Effector CD4-positive, alpha-beta T cell (primary cell): ENCODE results near the gene CORT. TPM values are rescaled to one million over a fixed set of nuclear protein-coding genes. Genes with fewer than 3 reads are reported as not detected.
A peak's percentile ranks its signal among the peaks of the same experiment; 100 is the strongest.
"Not testable (repeated sequence)": the region's sequence is repeated elsewhere in the genome, so short reads cannot be mapped to it uniquely, and the experiment has no call there.

Source experiments
- DNase-seq: peaks from one replicate; pipeline ENCODE4 v3.0.0-alpha.2; 2020
- total RNA-seq: gene quantifications from one replicate; lab custom pipeline; 2026; lab: John Stamatoyannopoulos, UW

Gene CORT, protein sequence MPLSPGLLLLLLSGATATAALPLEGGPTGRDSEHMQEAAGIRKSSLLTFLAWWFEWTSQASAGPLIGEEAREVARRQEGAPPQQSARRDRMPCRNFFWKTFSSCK
- total RNA-seq, result not detected

DNA sequence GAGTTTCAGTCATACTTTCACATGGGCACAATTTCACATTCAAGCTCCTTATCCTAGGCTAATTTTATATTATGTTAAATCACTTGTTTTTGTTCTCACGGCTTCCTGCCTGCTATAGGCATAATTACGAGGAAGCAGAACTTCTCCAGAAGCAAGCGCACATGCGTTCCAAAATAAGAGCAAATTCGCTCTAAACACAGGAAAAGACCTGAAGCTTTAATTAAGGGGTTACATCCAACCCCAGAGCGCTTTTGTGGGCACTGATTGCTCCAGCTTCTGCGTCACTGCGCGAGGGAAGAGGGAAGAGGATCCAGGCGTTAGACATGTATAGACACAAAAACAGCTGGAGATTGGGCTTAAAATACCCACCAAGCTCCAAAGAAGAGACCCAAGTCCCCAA lies at the start of gene CORT:
Gene CORT (plus strand): TSS at position 281 of the 400 bp plus-strand sequence. CDS start 193 bp downstream, outside the sequence.
- DNase-seq, result no peak

DNA sequence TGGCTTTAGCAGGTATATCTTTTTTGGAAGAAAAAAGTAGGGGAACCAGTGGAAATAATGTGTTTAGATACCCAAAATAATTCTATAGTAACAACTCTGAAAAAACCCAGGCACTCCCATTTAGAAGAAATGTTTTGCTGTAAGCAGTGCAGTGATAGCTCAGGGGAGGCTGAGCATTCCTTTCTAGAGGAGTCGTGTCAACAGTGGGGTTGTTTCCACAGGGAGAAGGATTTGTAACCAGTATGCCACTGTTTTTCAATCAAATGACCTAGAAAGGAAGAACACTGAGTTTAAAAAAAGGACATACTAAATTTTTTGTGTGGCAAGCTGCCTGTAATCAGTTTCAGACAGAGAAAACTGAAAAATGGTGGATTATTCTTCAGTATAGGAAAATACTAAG lies 48.5 kb upstream of the CORT start:
- no peak for DNase-seq

DNA sequence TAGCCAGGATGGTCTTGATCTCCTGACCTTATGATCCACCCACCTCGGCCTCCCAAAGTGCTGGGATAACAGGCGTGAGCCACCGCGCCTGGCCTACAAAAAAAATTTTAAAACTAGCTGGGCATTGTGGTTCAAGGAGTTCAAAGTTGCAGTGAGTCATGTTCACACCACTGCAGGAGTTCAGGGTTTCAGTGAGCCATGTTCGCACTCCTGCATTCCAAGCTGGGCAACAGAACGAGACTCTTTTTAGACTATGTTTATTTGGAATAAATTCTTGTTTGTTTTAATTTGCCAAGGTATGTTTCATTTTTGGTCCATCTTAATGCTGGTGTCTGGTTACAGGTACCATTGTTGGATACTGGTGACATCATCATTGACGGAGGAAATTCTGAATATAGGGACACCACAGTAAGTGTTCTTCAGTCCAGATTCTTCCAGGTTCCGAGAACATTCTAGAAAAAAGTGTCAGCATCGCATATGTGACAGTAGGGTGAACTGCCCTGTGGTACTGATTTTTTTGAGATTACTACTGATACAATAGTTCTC lies 47.0 kb upstream of the CORT start:
- DNase-seq, result no peak

DNA sequence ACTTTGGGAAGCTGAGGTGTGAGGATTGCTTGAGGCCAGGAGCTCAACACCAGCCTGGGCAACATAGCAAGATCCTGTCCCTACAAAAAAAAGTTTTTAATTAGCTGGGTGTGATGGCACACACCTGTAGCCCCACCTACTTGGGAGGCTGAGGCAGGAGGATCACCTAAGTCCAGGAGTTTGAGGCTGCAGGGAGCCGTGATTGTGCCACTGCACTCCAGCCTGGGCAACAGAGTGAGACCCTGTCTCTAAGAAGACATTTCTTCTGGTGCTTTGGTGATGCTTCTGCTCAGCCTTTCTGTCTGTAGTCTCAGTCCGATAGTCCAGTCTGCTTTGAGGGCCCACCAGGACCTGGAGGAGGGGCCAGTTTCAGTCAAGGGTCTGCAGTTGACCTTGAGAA lies 42.6 kb upstream of the CORT start:
- no peak for DNase-seq

DNA sequence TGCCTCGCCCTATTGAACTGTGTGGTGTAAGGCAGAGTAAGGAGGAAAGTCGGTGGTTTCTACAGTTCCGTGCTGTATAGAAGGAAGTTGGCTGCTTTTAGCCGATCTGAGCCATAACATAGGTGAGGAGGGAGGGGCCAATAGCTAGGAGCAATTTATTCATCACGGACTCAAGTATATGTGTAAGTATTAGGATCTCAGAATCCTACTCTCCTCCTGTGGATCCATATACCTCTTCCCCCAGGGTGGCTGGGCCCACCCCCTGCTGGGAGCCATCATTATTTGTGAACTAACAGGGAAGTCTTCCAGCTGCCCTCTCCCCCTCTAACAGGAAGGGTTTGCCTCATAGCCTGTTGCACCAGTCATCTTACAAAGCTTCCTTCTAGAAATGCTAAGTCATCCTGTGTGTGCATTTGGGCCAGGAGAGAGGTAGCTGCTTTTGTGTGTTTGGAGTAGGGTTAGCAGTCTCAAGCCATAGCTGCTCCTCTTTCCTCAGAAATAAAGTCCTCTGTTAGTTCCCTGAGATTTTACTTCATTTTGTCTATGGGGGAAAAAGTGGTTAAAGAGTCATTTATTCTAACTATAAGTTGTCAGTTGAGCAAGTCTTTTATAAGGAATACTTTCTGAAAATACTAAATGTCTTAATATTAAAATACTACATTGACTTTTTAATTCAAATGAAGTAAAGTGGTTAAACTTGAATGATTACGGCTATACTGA lies 34.5 kb upstream of the CORT start:
- no peak for DNase-seq

GRCh38 chr1:10415967-10416366 lies 33.9 kb upstream of the CORT start:
- not testable (repeated sequence) for DNase-seq

DNA sequence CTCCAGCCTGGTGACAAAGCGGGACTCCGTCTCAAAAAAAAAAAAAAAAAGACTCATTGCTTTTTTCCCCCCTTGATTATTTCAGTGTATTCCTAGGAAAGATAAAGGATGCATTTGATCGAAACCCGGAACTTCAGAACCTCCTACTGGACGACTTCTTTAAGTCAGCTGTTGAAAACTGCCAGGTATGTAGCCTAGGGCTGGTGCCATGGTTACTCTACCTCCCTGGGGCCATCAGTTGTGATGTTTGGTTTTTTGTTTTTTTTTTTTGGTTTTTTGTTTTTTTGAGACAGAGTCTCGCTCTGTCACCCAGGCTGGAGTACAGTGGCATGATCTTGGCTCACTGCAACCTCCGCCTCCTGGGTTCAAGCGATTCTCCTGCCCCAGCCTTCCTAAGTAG lies 31.1 kb upstream of the CORT start:
- DNase-seq, result not testable (repeated sequence)

- no peak for DNase-seq
Measured at GRCh38 chr1:10419351-10419750, 30.5 kb upstream of the CORT start.

- no peak for DNase-seq
Measured at GRCh38 chr1:10421637-10422036, 28.2 kb upstream of the CORT start.

- no peak for DNase-seq
Measured at GRCh38 chr1:10424034-10424433, 25.8 kb upstream of the CORT start.

GRCh38 chr1:10424651-10425050 lies 25.2 kb upstream of the CORT start:
- DNase-seq, result no peak

- not testable (repeated sequence) for DNase-seq
Measured at GRCh38 chr1:10425826-10426534, 23.9 kb upstream of the CORT start.

DNA sequence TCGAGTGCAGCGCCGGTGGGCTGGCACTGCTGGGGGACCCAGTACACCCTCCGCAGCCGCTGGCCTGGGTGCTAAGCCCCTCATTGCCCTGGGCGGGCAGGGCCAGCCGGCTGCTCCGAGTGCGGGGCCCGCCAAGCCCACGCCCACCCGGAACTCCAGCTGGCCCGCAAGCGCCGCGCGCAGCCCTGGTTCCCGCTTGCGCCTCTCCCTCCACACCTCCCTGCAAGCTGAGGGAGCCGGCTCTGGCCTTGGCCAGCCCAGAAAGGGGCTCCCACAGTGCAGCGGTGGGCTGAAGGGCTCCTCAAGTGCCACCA lies 23.3 kb upstream of the CORT start:
- not testable (repeated sequence) for DNase-seq

DNA sequence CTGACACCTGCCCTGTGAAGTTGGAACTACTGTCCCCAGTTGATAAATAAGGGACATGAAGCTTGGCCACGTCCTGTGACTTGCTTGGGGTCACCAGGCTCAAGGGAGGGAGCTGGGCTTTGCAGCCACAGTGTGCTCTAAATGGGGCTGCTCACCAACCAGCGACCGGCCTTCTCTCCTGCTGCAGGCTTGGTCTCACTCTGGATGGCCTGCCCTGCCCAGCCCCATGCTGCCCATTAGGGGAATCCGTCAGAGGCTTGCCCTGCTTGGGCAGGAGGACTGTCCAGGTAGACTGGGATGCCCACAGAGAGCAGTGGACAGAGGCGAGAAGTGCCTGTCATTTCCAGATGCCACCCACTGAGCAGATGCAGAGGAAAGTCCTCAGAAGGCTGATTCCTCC lies 20.8 kb upstream of the CORT start:
- DNase-seq, result no peak

DNA sequence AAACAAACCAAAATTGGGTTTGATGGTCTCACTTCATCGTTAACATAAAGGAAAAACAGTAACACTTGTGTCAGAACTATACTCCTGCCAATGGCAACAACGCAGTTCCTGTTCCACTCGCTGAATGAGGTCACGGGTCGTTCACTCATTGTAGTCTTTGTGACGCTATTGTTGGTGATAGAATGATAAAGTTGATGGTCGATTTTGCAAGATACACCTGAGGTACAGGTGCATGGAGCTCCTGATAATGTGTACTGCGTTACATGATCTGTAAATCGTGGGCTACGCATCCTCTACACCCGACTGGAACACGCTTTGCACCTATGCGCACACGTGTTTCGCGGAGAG lies 20.0 kb upstream of the CORT start:
- no peak for DNase-seq

GRCh38 chr1:10430216-10431069 lies 19.4 kb upstream of the CORT start, which contains the start of gene CENPS:
Gene CENPS (plus strand): TSS chr1:10430433. CDS start chr1:10430518, 85 bp downstream.
- peak; percentile 80 for DNase-seq

DNA sequence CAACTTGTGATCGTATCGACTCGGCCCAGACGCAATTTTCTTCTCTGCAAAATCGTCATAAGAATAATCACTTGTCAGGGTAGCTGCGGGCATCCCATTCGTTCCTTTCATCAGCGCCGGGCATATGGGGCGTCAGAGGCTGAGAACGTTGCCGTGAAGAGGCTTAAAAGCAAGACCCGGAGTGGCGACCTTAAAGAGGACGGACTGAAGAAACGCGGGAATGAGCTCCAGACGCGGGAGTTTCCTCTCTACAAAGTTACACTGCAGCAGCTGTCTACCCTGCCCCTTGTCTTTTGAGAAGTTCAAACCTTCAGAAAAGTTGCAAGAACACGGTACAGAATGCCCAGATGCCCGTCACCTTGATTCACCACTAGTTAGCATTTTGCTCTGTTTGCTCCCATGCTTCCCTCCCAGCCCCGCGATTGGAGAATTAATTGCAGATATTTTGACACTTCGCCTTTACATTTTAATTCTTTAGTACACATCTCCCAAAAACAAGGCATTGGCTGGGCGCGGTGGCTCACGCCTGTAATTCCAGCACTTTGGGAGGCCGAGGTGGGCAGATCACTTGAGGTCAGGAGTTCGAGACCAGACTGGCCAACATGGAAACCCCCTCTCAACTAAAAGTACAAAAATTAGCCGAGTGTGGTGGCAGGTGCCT lies 18.6 kb upstream of the CORT start:
- DNase-seq, result no peak

DNA sequence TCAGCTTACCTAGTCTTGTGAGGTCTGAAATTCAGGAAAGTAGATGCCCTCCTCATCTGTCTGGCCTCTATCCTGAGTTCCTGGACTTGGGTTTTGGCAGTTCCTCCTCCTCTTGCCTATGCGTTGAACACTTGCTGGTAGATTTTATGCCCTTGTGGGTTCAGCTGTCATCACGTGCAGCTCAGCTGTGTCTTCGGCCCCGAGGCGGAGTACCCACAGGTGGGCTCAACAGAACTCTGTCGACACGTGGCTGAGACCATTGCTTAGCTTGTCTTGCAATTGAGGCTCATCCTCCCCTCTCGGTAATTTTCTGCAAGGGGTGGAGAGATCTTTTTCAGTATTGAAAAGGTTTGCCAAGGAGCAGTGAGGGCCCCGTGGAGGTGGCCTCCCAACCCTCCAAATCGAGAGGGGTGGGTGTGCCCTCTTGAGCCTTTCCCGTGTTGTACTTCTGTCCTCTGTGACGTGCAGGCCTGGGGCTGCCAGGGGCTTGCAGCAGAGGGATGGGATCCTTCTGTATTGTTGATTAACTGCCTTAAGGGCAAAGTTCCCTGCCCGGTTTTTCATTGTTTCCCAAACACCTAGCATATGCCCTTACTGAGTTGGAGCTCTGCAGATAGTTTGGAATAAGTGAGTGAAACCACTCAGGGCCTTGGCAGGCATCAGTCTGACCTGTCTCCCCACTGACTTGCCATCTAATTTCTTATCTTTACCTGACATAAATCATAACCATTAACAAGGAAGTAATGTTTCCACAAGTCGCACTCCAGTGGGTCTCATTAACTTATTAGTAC lies 16.7 kb upstream of the CORT start:
- DNase-seq, result no peak

DNA sequence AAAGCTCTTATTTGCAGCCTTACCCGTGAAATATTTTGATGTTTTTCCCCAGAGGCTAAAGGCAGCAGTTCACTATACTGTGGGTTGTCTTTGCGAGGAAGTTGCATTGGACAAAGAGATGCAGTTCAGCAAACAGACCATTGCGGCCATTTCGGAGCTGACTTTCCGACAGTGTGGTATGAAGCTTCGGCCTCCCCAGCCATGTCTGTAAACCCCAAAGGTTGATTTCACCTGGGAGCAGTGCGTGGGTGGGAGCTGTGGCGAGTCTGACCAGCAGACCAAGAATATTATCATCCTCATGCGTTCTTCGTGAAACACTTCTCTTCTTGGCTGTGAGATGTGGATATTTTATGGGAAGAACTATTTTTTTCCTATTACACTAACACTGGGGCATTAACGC lies 16.0 kb upstream of the CORT start:
- DNase-seq, result no peak

- no peak for DNase-seq
Measured at GRCh38 chr1:10434590-10434989, 15.2 kb upstream of the CORT start.

DNA sequence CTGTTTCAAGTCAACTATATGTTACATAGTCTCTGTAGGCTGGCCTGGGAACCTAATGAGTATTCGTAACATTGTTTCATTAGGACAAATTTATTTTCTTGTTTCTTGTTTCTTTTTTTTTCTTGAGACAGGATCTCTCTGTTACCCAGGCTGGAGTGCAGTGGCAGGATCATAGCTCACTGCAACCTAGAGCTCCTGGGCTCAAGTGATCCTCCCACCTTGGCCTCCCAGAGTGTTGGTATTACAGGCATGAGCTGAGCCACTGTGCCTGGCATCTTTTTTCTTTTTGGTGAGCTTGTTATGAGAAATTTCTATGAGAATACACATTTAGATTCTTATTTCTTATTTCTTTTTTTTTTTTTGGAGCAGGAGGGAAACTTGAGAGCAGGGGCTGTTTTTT lies 12.8 kb upstream of the CORT start:
- no peak for DNase-seq

GRCh38 chr1:10438677-10439163 lies 11.1 kb upstream of the CORT start:
- DNase-seq, result no peak
